Liver (tissue), 9 donors: Measurements from ENCODE around the gene EEF2K. TPM values are rescaled to one million over a fixed set of nuclear protein-coding genes. Genes with fewer than 3 reads are reported as not detected.

Source experiments
- DNase-seq: peaks from one replicate; pipeline ENCODE4 v3.0.0-alpha.2; 2017; ENCODE audit warnings: low spot score
- H3K27ac ChIP-seq, 2 donors: one replicate each; pipeline ENCODE4 v1.7.0; 2013; ENCODE audit warnings: inconsistent platforms in 2 of 2, low read length in 2 of 2, control low read depth in 1 of 2, low read depth in 1 of 2, mild to moderate bottlenecking in 1 of 2
- H3K27me3 ChIP-seq, 4 donors: one replicate each; pipeline versions ENCODE4 v1.6.1 to v1.7.0; 2013; ENCODE audit warnings: low read length in 3 of 4, inconsistent platforms in 1 of 4, mild to moderate bottlenecking in 1 of 4, moderate library complexity in 1 of 4; ENCODE audit not compliant: control insufficient read depth in 4 of 4, insufficient read depth in 4 of 4
- H3K36me3 ChIP-seq, 4 donors: one replicate each; pipeline versions ENCODE4 v1.6.1 to v1.7.0; 2013; ENCODE audit warnings: low read length in 3 of 4, mild to moderate bottlenecking in 3 of 4, low read depth in 1 of 4, moderate library complexity in 1 of 4; ENCODE audit not compliant: control insufficient read depth in 4 of 4, insufficient read depth in 3 of 4
- H3K4me1 ChIP-seq, 4 donors: one replicate each; pipeline versions ENCODE4 v1.6.1 to v1.7.0; 2013; ENCODE audit warnings: low read length in 3 of 4, mild to moderate bottlenecking in 3 of 4, moderate library complexity in 1 of 4; ENCODE audit not compliant: control insufficient read depth in 4 of 4, insufficient read depth in 4 of 4
- H3K4me3 ChIP-seq, 3 donors: one replicate each; pipeline versions ENCODE4 v1.6.1 to v1.7.0; 2013; ENCODE audit warnings: low read length in 3 of 3, control low read depth in 1 of 3, low read depth in 1 of 3, mild to moderate bottlenecking in 1 of 3
- H3K9ac ChIP-seq, 2 donors: one replicate each; pipeline ENCODE4 v1.7.0; 2013; ENCODE audit warnings: low read length in 2 of 2, mild to moderate bottlenecking in 2 of 2, moderate library complexity in 2 of 2, control low read depth in 1 of 2, low read depth in 1 of 2
- H3K9me3 ChIP-seq, 4 donors: one replicate each; pipeline versions ENCODE4 v1.6.1 to v1.7.0; 2013; ENCODE audit warnings: low read length in 3 of 4; ENCODE audit not compliant: control insufficient read depth in 4 of 4
- FOXA1 ChIP-seq: IDR thresholded peaks from 2 replicates; pipeline ENCODE4 v1.6.1; 2016; ENCODE audit warnings: antibody characterized with exemption
- FOXA2 ChIP-seq: IDR thresholded peaks from 2 replicates; pipeline ENCODE4 v1.6.1; 2016; ENCODE audit warnings: antibody characterized with exemption
- GABPA ChIP-seq, 2 donors: IDR thresholded peaks in 1 of 2; conservative IDR thresholded peaks in 1 of 2; 2 replicates each; pipeline ENCODE4 v1.6.1; 2016; ENCODE audit warnings: antibody characterized with exemption in 2 of 2, mild to moderate bottlenecking in 1 of 2, moderate library complexity in 1 of 2
- HNF4A ChIP-seq, 2 donors: conservative IDR thresholded peaks; 2 replicates each; pipeline ENCODE4 v1.6.1; 2016; ENCODE audit warnings: antibody characterized with exemption in 2 of 2, mild to moderate bottlenecking in 2 of 2
- HNF4G ChIP-seq: IDR thresholded peaks from 2 replicates; pipeline ENCODE4 v1.6.1; 2016; ENCODE audit warnings: antibody characterized with exemption
- JUND ChIP-seq, 2 donors: IDR thresholded peaks; 2 replicates each; pipeline ENCODE4 v1.6.1; 2016; ENCODE audit warnings: antibody characterized with exemption in 2 of 2
- MAX ChIP-seq: IDR thresholded peaks from 2 replicates; pipeline ENCODE4 v1.6.1; 2016; ENCODE audit warnings: antibody characterized with exemption
- RAD21 ChIP-seq, 2 donors: IDR thresholded peaks; 2 replicates each; pipeline ENCODE4 v1.6.1; 2016; ENCODE audit warnings: antibody characterized with exemption in 2 of 2, mild to moderate bottlenecking in 2 of 2
- YY1 ChIP-seq: IDR thresholded peaks from 2 replicates; pipeline ENCODE4 v1.6.1; 2016; ENCODE audit warnings: antibody characterized with exemption, mild to moderate bottlenecking
- WGBS: extraction: QIAGEN DNeasy Blood & Tissue Kit; methylation state at CpG from one replicate; pipeline ENCODE4 v1.1.7; 2013; 5-methylcytosine and 5-hydroxymethylcytosine counted together
- polyA plus RNA-seq, 2 donors: library from polyadenylated mRNA; stranded (reverse) in 1 of 2; unstranded in 1 of 2; fragments of 200-250 nt in 1 of 2; fragments of >200 nt in 1 of 2; fragmentation: Nextera tagmentation in 1 of 2; extraction: Ambion mirVana in 1 of 2; gene quantifications; one replicate each; pipeline versions ENCODE4 v1.2.1 to v1.2.3, GENCODE V29; 2013 to 2015
- total RNA-seq, 2 donors: library from RNA; depleted of rRNA; stranded (reverse); fragments of >200 nt; gene quantifications; one replicate each; pipeline ENCODE4 v1.2.3, GENCODE V29; 2014
- TF ChIP-seq, protein P1 (sequence below): IDR thresholded peaks from 2 replicates; pipeline ENCODE4 v1.6.1; 2016; ENCODE audit warnings: antibody characterized with exemption
- TF ChIP-seq, protein P2 (sequence below): IDR thresholded peaks from 2 replicates; pipeline ENCODE4 v1.6.1; 2016; ENCODE audit warnings: antibody characterized with exemption
- TF ChIP-seq, protein P3 (sequence below): IDR thresholded peaks from 2 replicates; pipeline ENCODE4 v1.6.1; 2016; ENCODE audit warnings: antibody characterized with exemption, mild to moderate bottlenecking
- TF ChIP-seq, protein P4 (sequence below): fragments of 150-350 bp; IDR thresholded peaks from 2 replicates; pipeline ENCODE4 v1.5.1; 2017; ENCODE audit warnings: improper control_type of control experiment, low read depth, low read length; ENCODE audit not compliant: missing input control
- donor health status: healthy.
- donor health status: healthy.
- donor health status: healthy.
- donor health status: healthy.
- donor health status: healthy.

The EEF2K gene
- total and polyA plus RNA-seq, 4 donors = 3.2 to 14.3 (median 8.0) TPM

DNA sequence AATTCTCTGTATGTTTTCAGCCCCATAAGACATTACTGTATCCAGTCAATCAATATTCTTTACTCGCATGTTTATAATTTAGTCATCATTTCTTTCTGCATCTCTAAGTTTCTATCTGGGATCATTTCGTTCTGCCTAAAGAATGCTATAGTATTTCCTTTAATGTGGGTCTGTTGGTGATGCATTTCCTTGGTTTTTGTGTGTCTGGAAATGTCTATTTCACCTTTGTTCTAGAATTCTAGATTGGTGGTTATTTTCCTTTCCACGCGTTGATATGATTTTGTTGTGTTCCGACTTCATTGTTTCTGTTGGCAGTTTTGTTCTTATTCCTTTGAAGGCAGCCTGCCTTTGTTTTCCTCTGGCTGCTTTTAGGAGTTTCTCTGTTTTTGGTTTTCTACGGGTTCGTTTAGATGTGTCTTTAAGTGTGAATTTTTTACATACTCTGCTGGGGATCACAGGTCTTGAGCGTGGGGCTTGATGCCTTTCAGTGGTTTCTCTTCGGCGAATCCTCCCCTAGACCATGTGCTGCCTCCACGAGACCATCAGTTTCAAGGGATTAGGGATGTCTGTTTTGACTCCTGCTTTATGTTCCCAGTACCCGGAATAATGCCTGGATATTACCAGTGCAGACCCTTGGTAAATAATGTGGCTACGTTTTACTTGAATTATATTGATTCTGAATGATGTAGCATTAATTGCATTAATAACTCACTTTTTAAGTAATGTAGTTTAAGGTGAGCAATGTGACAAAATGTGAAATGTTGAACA, 114.7 kb downstream of the EEF2K start:
- DNase-seq = no peak
- Histone ChIP-seq H3K9ac (no peak overlapping the region), H3K27me3 (no peaks in the 10 kb centered on the region), H3K9me3 (no peaks in the 10 kb centered on the region), H3K4me1 (peaks cover 0 to 7% (median 4%) of the 10 kb centered on the region in 4 donors), H3K27ac (no peak overlapping the region), H3K4me3 (no peak overlapping the region), H3K36me3 (peaks cover 9 to 73% (median 23%) of the 10 kb centered on the region in 4 donors)
- TF ChIP-seq GABPA (IDR thresholded peaks at IDR 0.05 in 1 of 2, conservative IDR thresholded peaks at IDR 0.05 in 1 of 2) = no peak
- 83% methylated on average over 13 of the region's 13 CpGs for WGBS

GRCh38 chr16:22321340-22322001, 115.4 kb downstream of the EEF2K start:
- peaks cover 0 to 7% (median 4%) of the 10 kb centered on the region in 4 donors for H3K4me1 ChIP-seq
- no peak overlapping the region for H3K4me3 ChIP-seq
- no peaks in the 10 kb centered on the region for H3K27me3 ChIP-seq
- H3K27ac ChIP-seq = no peak overlapping the region
- H3K9me3 ChIP-seq = no peaks in the 10 kb centered on the region
- 46% methylated on average over 16 of the region's 16 CpGs for whole genome bisulfite sequencing
- DNase-seq = peak; percentile 64
- TF ChIP-seq HNF4G (no peak), FOXA2 (no peak), MAX (no peak), HNF4A (conservative IDR thresholded peaks at IDR 0.05) (no peak), RAD21 (IDR thresholded peaks at IDR 0.05) (peak; percentile 98 to 99), JUND (IDR thresholded peaks at IDR 0.05) (no peak), YY1 (no peak), FOXA1 (no peak)
- TF ChIP-seq, protein P1, sequence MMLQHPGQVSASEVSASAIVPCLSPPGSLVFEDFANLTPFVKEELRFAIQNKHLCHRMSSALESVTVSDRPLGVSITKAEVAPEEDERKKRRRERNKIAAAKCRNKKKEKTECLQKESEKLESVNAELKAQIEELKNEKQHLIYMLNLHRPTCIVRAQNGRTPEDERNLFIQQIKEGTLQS = no peak
- TF ChIP-seq, protein P2, sequence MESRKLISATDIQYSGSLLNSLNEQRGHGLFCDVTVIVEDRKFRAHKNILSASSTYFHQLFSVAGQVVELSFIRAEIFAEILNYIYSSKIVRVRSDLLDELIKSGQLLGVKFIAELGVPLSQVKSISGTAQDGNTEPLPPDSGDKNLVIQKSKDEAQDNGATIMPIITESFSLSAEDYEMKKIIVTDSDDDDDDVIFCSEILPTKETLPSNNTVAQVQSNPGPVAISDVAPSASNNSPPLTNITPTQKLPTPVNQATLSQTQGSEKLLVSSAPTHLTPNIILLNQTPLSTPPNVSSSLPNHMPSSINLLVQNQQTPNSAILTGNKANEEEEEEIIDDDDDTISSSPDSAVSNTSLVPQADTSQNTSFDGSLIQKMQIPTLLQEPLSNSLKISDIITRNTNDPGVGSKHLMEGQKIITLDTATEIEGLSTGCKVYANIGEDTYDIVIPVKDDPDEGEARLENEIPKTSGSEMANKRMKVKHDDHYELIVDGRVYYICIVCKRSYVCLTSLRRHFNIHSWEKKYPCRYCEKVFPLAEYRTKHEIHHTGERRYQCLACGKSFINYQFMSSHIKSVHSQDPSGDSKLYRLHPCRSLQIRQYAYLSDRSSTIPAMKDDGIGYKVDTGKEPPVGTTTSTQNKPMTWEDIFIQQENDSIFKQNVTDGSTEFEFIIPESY = no peak
- TF ChIP-seq, protein P3, sequence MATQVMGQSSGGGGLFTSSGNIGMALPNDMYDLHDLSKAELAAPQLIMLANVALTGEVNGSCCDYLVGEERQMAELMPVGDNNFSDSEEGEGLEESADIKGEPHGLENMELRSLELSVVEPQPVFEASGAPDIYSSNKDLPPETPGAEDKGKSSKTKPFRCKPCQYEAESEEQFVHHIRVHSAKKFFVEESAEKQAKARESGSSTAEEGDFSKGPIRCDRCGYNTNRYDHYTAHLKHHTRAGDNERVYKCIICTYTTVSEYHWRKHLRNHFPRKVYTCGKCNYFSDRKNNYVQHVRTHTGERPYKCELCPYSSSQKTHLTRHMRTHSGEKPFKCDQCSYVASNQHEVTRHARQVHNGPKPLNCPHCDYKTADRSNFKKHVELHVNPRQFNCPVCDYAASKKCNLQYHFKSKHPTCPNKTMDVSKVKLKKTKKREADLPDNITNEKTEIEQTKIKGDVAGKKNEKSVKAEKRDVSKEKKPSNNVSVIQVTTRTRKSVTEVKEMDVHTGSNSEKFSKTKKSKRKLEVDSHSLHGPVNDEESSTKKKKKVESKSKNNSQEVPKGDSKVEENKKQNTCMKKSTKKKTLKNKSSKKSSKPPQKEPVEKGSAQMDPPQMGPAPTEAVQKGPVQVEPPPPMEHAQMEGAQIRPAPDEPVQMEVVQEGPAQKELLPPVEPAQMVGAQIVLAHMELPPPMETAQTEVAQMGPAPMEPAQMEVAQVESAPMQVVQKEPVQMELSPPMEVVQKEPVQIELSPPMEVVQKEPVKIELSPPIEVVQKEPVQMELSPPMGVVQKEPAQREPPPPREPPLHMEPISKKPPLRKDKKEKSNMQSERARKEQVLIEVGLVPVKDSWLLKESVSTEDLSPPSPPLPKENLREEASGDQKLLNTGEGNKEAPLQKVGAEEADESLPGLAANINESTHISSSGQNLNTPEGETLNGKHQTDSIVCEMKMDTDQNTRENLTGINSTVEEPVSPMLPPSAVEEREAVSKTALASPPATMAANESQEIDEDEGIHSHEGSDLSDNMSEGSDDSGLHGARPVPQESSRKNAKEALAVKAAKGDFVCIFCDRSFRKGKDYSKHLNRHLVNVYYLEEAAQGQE = no peak
- TF ChIP-seq, protein P4, sequence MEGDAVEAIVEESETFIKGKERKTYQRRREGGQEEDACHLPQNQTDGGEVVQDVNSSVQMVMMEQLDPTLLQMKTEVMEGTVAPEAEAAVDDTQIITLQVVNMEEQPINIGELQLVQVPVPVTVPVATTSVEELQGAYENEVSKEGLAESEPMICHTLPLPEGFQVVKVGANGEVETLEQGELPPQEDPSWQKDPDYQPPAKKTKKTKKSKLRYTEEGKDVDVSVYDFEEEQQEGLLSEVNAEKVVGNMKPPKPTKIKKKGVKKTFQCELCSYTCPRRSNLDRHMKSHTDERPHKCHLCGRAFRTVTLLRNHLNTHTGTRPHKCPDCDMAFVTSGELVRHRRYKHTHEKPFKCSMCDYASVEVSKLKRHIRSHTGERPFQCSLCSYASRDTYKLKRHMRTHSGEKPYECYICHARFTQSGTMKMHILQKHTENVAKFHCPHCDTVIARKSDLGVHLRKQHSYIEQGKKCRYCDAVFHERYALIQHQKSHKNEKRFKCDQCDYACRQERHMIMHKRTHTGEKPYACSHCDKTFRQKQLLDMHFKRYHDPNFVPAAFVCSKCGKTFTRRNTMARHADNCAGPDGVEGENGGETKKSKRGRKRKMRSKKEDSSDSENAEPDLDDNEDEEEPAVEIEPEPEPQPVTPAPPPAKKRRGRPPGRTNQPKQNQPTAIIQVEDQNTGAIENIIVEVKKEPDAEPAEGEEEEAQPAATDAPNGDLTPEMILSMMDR = peak; percentile 91
- peaks cover 5 to 72% (median 19%) of the 10 kb centered on the region in 4 donors for H3K36me3 ChIP-seq
- H3K9ac ChIP-seq = no peak overlapping the region
